Measurements from ENCODE around the gene SFTPA1.
"Not testable (repeated sequence)": the region's sequence is repeated elsewhere in the genome, so short reads cannot be mapped to it uniquely, and the experiment has no call there.

SFTPA1 gene

DNA sequence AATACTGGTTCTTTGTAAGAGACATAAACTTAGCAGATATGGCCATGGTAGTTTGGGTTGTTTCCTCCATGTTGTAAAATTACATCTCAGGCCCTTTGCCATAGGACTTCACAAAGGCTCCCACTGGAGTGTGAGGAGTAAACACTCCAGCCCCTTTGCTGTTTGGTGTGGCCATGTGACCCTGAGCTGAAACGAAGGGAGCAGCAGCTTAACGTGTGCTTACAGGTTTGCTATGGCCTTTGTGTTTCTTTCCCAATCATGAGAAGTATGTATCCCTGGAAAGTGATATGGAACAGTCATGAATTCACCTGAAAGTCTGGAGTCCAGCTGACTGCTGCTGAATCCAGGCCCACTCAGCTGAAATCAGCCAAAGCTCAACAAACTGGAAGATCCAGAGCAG is 23.8 kb upstream of the SFTPA1 start:
- TF ChIP-seq, protein P1, sequence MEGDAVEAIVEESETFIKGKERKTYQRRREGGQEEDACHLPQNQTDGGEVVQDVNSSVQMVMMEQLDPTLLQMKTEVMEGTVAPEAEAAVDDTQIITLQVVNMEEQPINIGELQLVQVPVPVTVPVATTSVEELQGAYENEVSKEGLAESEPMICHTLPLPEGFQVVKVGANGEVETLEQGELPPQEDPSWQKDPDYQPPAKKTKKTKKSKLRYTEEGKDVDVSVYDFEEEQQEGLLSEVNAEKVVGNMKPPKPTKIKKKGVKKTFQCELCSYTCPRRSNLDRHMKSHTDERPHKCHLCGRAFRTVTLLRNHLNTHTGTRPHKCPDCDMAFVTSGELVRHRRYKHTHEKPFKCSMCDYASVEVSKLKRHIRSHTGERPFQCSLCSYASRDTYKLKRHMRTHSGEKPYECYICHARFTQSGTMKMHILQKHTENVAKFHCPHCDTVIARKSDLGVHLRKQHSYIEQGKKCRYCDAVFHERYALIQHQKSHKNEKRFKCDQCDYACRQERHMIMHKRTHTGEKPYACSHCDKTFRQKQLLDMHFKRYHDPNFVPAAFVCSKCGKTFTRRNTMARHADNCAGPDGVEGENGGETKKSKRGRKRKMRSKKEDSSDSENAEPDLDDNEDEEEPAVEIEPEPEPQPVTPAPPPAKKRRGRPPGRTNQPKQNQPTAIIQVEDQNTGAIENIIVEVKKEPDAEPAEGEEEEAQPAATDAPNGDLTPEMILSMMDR (conservative IDR thresholded peaks at IDR 0.05; ENCODE audit: low read length): no peak
- no peak for TF ChIP-seq EZH2phosphoT487 (IDR thresholded peaks at IDR 0.05; ENCODE audit: borderline replicate concordance)
- no peak overlapping the region for H3K9ac ChIP-seq (ENCODE audit: low read depth, low read length, poor library complexity, severe bottlenecking)
- H3K79me2 ChIP-seq (ENCODE audit: insufficient read depth, low read length): no peaks in the 10 kb centered on the region

GRCh38 chr10:79588800-79589199 is 21.9 kb upstream of the SFTPA1 start:
- H3K4me1 ChIP-seq (ENCODE audit: insufficient read depth, low read length, poor library complexity, severe bottlenecking): no peaks in the 10 kb centered on the region
- H3K79me2 ChIP-seq (ENCODE audit: insufficient read depth, low read length): no peaks in the 10 kb centered on the region
- no peaks in the 10 kb centered on the region for H3K36me3 ChIP-seq (ENCODE audit: insufficient read depth, low read length)
- H3F3A ChIP-seq (ENCODE audit: low read depth): no peaks in the 10 kb centered on the region
- no peak for TF ChIP-seq EZH2phosphoT487 (IDR thresholded peaks at IDR 0.05; ENCODE audit: borderline replicate concordance)
- TF ChIP-seq, protein P1 (conservative IDR thresholded peaks at IDR 0.05; ENCODE audit: low read length): no peak
- no peaks in the 10 kb centered on the region for H3K9me2 ChIP-seq (replicated peaks; ENCODE audit: low read depth, low read length)
- H3K4me3 ChIP-seq (ENCODE audit: low read length, poor library complexity, severe bottlenecking): no peak overlapping the region
- no peaks in the 10 kb centered on the region for H3K9me3 ChIP-seq (ENCODE audit: insufficient read depth, low read depth, low read length)
- H4K20me1 ChIP-seq (ENCODE audit: insufficient read depth, low read length, poor library complexity, severe bottlenecking): no peaks in the 10 kb centered on the region
- no peak overlapping the region for H2AFZ ChIP-seq (ENCODE audit: low read length)
- no peak overlapping the region for H3K9ac ChIP-seq (ENCODE audit: low read depth, low read length, poor library complexity, severe bottlenecking)
- H3K27me3 ChIP-seq (ENCODE audit: insufficient read depth, low read length, poor library complexity, severe bottlenecking): no peaks in the 10 kb centered on the region
- H3K4me2 ChIP-seq (ENCODE audit: low read depth, low read length, poor library complexity, severe bottlenecking): no peak overlapping the region

More for the DNA sequence above, 23.8 kb upstream of the SFTPA1 start:
- Histone ChIP-seq H3K4me3 (ENCODE audit: low read length, poor library complexity, severe bottlenecking) (no peak overlapping the region), H3K4me2 (ENCODE audit: low read depth, low read length, poor library complexity, severe bottlenecking) (no peak overlapping the region), H3K27me3 (ENCODE audit: insufficient read depth, low read length, poor library complexity, severe bottlenecking) (no peaks in the 10 kb centered on the region), H3K36me3 (ENCODE audit: insufficient read depth, low read length) (no peaks in the 10 kb centered on the region), H3F3A (ENCODE audit: low read depth) (no peaks in the 10 kb centered on the region), H2AFZ (ENCODE audit: low read length) (no peak overlapping the region), H3K9me2 (replicated peaks; ENCODE audit: low read depth, low read length) (no peaks in the 10 kb centered on the region), H3K4me1 (ENCODE audit: insufficient read depth, low read length, poor library complexity, severe bottlenecking) (no peaks in the 10 kb centered on the region), H4K20me1 (ENCODE audit: insufficient read depth, low read length, poor library complexity, severe bottlenecking) (no peaks in the 10 kb centered on the region), H3K9me3 (ENCODE audit: insufficient read depth, low read depth, low read length) (no peaks in the 10 kb centered on the region)

- Histone ChIP-seq H3K79me2 (ENCODE audit: insufficient read depth, low read length) (no peaks in the 10 kb centered on the region), H3K27me3 (ENCODE audit: insufficient read depth, low read length, poor library complexity, severe bottlenecking) (no peaks in the 10 kb centered on the region), H3F3A (ENCODE audit: low read depth) (no peaks in the 10 kb centered on the region), H3K9ac (ENCODE audit: low read depth, low read length, poor library complexity, severe bottlenecking) (no peak overlapping the region), H3K4me3 (ENCODE audit: low read length, poor library complexity, severe bottlenecking) (no peak overlapping the region), H4K20me1 (ENCODE audit: insufficient read depth, low read length, poor library complexity, severe bottlenecking) (no peaks in the 10 kb centered on the region), H3K9me3 (ENCODE audit: insufficient read depth, low read depth, low read length) (0 out of 2 replicates have a peak, but pooled peaks cover 8% of the 10 kb centered on the region), H2AFZ (ENCODE audit: low read length) (no peak overlapping the region), H3K36me3 (ENCODE audit: insufficient read depth, low read length) (no peaks in the 10 kb centered on the region), H3K4me2 (ENCODE audit: low read depth, low read length, poor library complexity, severe bottlenecking) (no peak overlapping the region), H3K4me1 (ENCODE audit: insufficient read depth, low read length, poor library complexity, severe bottlenecking) (no peaks in the 10 kb centered on the region), H3K9me2 (replicated peaks; ENCODE audit: low read depth, low read length) (no peaks in the 10 kb centered on the region)
- TF ChIP-seq, protein P1 (conservative IDR thresholded peaks at IDR 0.05; ENCODE audit: low read length): no peak
- TF ChIP-seq EZH2phosphoT487 (IDR thresholded peaks at IDR 0.05; ENCODE audit: borderline replicate concordance): no peak
Measured at GRCh38 chr10:79593377-79593776, 17.4 kb upstream of the SFTPA1 start.

DNA sequence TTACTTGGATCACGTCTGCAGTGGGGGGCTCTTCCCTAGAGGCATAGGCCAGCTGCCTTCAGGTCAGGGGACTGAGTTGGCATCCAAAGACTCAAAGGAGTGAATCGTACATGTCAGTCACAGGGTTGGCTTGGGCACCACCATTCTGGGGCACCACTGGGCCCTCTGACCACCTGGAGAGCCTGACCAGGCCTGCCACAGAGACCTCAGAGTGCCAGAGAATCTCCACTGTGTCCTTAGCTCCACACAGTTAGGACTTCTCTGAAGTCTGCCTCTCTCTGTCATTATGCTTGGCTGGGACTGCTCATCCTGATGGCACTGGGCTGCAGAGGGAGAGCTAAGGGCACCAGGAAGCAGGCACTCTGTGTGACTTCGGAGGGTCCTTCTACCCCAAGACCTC is 16.2 kb upstream of the SFTPA1 start:
- not testable (repeated sequence) for H3K36me3 ChIP-seq (ENCODE audit: insufficient read depth, low read length); H3K9me2 ChIP-seq (replicated peaks; ENCODE audit: low read depth, low read length); H3K9ac ChIP-seq (ENCODE audit: low read depth, low read length, poor library complexity, severe bottlenecking); H3K27me3 ChIP-seq (ENCODE audit: insufficient read depth, low read length, poor library complexity, severe bottlenecking); H3K4me1 ChIP-seq (ENCODE audit: insufficient read depth, low read length, poor library complexity, severe bottlenecking); H3K4me3 ChIP-seq (ENCODE audit: low read length, poor library complexity, severe bottlenecking); H3K4me2 ChIP-seq (ENCODE audit: low read depth, low read length, poor library complexity, severe bottlenecking); H2AFZ ChIP-seq (ENCODE audit: low read length); H4K20me1 ChIP-seq (ENCODE audit: insufficient read depth, low read length, poor library complexity, severe bottlenecking); H3F3A ChIP-seq (ENCODE audit: low read depth); H3K9me3 ChIP-seq (ENCODE audit: insufficient read depth, low read depth, low read length); H3K79me2 ChIP-seq (ENCODE audit: insufficient read depth, low read length)
